HG03521 (cell line): ENCODE measurements around the gene DBN1.
"Not testable (repeated sequence)": the region's sequence is repeated elsewhere in the genome, so short reads cannot be mapped to it uniquely, and the experiment has no call there.

ENCODE experiments used
- ATAC-seq: cut with Tn5 transposase; IDR thresholded peaks from one replicate; pipeline ENCODE4 v1.9.1; 2021; ENCODE audit warnings: mild to moderate bottlenecking, moderate library complexity; ENCODE audit not compliant: unreplicated experiment

The DBN1 gene

GRCh38 chr5:177431317-177432142, 41.9 kb downstream of the DBN1 start:
- peak; percentile 28 for ATAC-seq

GRCh38 chr5:177430972-177431316, 42.5 kb downstream of the DBN1 start:
- no peak for ATAC-seq

- ATAC-seq: no peak
Observed at GRCh38 chr5:177430140-177430951, 43.1 kb downstream of the DBN1 start.

- ATAC-seq: no peak
Observed at GRCh38 chr5:177429248-177430040, 44.0 kb downstream of the DBN1 start.

GRCh38 chr5:177428574-177429217, 44.7 kb downstream of the DBN1 start:
- ATAC-seq: no peak

GRCh38 chr5:177427919-177428573, 45.4 kb downstream of the DBN1 start:
- no peak for ATAC-seq

- ATAC-seq: no peak
Observed at GRCh38 chr5:177427211-177427822, 46.1 kb downstream of the DBN1 start.

- ATAC-seq: peak; percentile 7
Observed at GRCh38 chr5:177426566-177427210, 46.7 kb downstream of the DBN1 start, which contains the start of gene GRK6. TSS of gene GRK6 (plus strand) at chr5:177426676. CDS start at chr5:177426846, 170 bp downstream.

GRCh38 chr5:177425801-177426565, 47.5 kb downstream of the DBN1 start:
- ATAC-seq: peak; percentile 70

- ATAC-seq: no peak
Observed at GRCh38 chr5:177425196-177425800, 48.1 kb downstream of the DBN1 start.

GRCh38 chr5:177423671-177424070, 49.8 kb downstream of the DBN1 start:
- no peak for ATAC-seq

GRCh38 chr5:177421062-177421798, 52.2 kb downstream of the DBN1 start:
- ATAC-seq: no peak

GRCh38 chr5:177420472-177420871, 53.0 kb downstream of the DBN1 start:
- not testable (repeated sequence) for ATAC-seq

- no peak for ATAC-seq
Observed at GRCh38 chr5:177419046-177419445, 54.4 kb downstream of the DBN1 start.

- ATAC-seq: not testable (repeated sequence)
Observed at GRCh38 chr5:177417081-177417480, 56.4 kb downstream of the DBN1 start.

GRCh38 chr5:177414481-177414880, 59.0 kb downstream of the DBN1 start:
- ATAC-seq: no peak

- ATAC-seq: no peak
Observed at GRCh38 chr5:177412603-177413233, 60.7 kb downstream of the DBN1 start.
